Natural killer cell (primary cell): ENCODE measurements around the gene ENO2. TPM values are rescaled to one million over a fixed set of nuclear protein-coding genes. Genes with fewer than 3 reads are reported as not detected.

Experiments
- ATAC-seq, 3 donors: fragments of 150-1000 bp in 2 of 3; fragments of 200-7000 bp in 1 of 3; cut with Tn5 transposase; 1 replicate in 1 of 3; 2 replicates in 2 of 3; pipeline ENCODE4 v1.10.0; 2021; ENCODE audit warnings: mild to moderate bottlenecking in 2 of 3, moderate library complexity in 2 of 3
- DNase-seq, 2 donors: peaks; one replicate each; pipeline versions ENCODE4 v3.0.0 to v3.0.0-alpha.2; 2013 to 2021; ENCODE audit warnings: mixed read lengths in 1 of 2
- H3K27ac ChIP-seq: one replicate; pipeline ENCODE4 v1.5.1; 2013; ENCODE audit warnings: mild to moderate bottlenecking, low read length
- H3K27me3 ChIP-seq: one replicate; pipeline ENCODE4 v1.6.1; 2013; ENCODE audit warnings: low read length; ENCODE audit not compliant: control insufficient read depth, insufficient read depth
- H3K36me3 ChIP-seq: one replicate; pipeline ENCODE4 v1.6.1; 2013; ENCODE audit warnings: low read length; ENCODE audit not compliant: control insufficient read depth, insufficient read depth
- H3K4me1 ChIP-seq: one replicate; pipeline ENCODE4 v1.6.1; 2013; ENCODE audit warnings: low read length; ENCODE audit not compliant: control insufficient read depth, insufficient read depth
- H3K4me3 ChIP-seq: one replicate; pipeline ENCODE4 v1.5.1; 2013; ENCODE audit warnings: low read length
- H3K9me3 ChIP-seq: one replicate; pipeline ENCODE4 v1.6.1; 2013; ENCODE audit warnings: low read length; ENCODE audit not compliant: control insufficient read depth, insufficient read depth
- H3K27ac Mint-ChIP-seq, 2 donors: one replicate each; pipeline ENCODE4 v1.8.0; 2022; ENCODE audit warnings: mild to moderate bottlenecking in 2 of 2, mixed read lengths in 2 of 2, moderate library complexity in 1 of 2
- H3K27me3 Mint-ChIP-seq, 2 donors: one replicate each; pipeline ENCODE4 v1.8.0; 2022; ENCODE audit warnings: low read depth in 2 of 2, mixed read lengths in 2 of 2
- H3K36me3 Mint-ChIP-seq: one replicate; pipeline ENCODE4 v1.8.0; 2022; ENCODE audit warnings: mixed read lengths
- H3K4me1 Mint-ChIP-seq, 2 donors: one replicate each; pipeline ENCODE4 v1.8.0; 2022; ENCODE audit warnings: mixed read lengths in 2 of 2
- H3K4me3 Mint-ChIP-seq: one replicate; pipeline ENCODE4 v1.8.0; 2022; ENCODE audit warnings: mild to moderate bottlenecking, moderate library complexity, mixed read lengths
- H3K9me3 Mint-ChIP-seq, 2 donors: one replicate each; pipeline ENCODE4 v1.8.0; 2022; ENCODE audit warnings: mixed read lengths in 2 of 2
- WGBS: methylation state at CpG from one replicate; pipeline ENCODE4 v1.1.7; 2013; ENCODE audit warnings: missing lambda C conversion rate; ENCODE audit not compliant: insufficient coverage; 5-methylcytosine and 5-hydroxymethylcytosine counted together
- intact Hi-C: fragments of 100-400 bp; cut with micrococcal nuclease; formaldehyde crosslinking; loops from one replicate; pipeline ENCODE4 v1.14.2; 2022
- total RNA-seq, 4 donors: library from RNA; stranded (reverse); fragments of 120-200 nt in 1 of 4; gene quantifications; one replicate each; pipeline versions ENCODE4 v1.2.3 to v1.2.4, GENCODE V29; 2013 to 2022
- TF ChIP-seq, protein P1 (sequence below): fragments of 200-600 bp; IDR thresholded peaks from one replicate; pipeline ENCODE4 v1.8.0; 2022; ENCODE audit warnings: antibody characterized with exemption

The ENO2 gene
- total RNA-seq, 3 donors from 2014 or later (not counting 1 experiment from before 2014, with no cell fraction given) = 21.6 to 30.8 (median 23.1) TPM

DNA sequence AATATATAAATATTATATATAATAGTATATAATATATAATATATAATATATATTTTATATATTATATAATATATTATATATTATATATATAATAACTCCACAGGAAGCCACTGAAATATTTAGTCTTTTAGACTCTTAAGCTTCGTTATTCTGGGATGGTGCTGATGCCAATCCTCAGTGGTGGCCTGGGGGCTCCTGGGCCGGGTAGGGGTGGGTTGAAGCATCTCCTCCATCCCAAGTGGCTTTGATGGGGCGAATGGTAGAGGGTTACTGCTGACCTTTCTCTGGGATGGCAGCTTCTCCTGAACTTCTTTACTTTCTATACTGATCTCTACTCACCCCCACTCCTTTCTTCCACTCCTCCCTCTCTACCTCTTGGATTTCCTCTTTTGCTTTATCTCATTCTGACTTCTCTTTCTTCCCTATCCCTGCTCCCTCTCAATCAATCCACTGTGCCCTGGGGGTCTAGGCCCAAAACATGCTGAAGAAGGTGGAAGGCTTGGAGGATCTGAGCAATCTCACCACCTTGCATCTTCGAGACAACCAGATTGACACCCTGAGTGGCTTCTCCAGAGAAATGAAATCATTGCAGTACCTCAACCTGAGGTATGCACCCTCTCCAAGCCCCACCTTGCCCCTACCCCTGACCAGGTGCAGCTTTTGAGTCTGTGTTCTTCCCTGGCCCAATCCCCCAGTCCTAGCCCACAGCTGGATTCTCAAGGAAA is 4.8 kb upstream of the ENO2 start:
- TF ChIP-seq, protein P1, sequence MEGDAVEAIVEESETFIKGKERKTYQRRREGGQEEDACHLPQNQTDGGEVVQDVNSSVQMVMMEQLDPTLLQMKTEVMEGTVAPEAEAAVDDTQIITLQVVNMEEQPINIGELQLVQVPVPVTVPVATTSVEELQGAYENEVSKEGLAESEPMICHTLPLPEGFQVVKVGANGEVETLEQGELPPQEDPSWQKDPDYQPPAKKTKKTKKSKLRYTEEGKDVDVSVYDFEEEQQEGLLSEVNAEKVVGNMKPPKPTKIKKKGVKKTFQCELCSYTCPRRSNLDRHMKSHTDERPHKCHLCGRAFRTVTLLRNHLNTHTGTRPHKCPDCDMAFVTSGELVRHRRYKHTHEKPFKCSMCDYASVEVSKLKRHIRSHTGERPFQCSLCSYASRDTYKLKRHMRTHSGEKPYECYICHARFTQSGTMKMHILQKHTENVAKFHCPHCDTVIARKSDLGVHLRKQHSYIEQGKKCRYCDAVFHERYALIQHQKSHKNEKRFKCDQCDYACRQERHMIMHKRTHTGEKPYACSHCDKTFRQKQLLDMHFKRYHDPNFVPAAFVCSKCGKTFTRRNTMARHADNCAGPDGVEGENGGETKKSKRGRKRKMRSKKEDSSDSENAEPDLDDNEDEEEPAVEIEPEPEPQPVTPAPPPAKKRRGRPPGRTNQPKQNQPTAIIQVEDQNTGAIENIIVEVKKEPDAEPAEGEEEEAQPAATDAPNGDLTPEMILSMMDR = no peak
- H3K27me3 ChIP-seq = no peaks in the 10 kb centered on the region
- H3K4me1 ChIP-seq = peaks cover 16% of the 10 kb centered on the region
- no peak overlapping the region for H3K4me3 Mint-ChIP-seq
- no peaks in the 10 kb centered on the region for H3K36me3 ChIP-seq
- ATAC-seq = no peak
- no peak overlapping the region for H3K4me3 ChIP-seq
- H3K4me1 Mint-ChIP-seq = peaks cover 9 to 21% of the 10 kb centered on the region in 2 donors
- H3K9me3 ChIP-seq = no peaks in the 10 kb centered on the region
- H3K27ac ChIP-seq = no peak overlapping the region
- WGBS = 100% methylated on average over 4 of the region's 4 CpGs
- no peaks in the 10 kb centered on the region for H3K9me3 Mint-ChIP-seq
- DNase-seq = no peak
- no peaks in the 10 kb centered on the region for H3K36me3 Mint-ChIP-seq
- peaks cover 0 to 6% of the 10 kb centered on the region in 2 donors for H3K27me3 Mint-ChIP-seq
- no peak overlapping the region for H3K27ac Mint-ChIP-seq
- intact Hi-C loops = no loop called here

DNA sequence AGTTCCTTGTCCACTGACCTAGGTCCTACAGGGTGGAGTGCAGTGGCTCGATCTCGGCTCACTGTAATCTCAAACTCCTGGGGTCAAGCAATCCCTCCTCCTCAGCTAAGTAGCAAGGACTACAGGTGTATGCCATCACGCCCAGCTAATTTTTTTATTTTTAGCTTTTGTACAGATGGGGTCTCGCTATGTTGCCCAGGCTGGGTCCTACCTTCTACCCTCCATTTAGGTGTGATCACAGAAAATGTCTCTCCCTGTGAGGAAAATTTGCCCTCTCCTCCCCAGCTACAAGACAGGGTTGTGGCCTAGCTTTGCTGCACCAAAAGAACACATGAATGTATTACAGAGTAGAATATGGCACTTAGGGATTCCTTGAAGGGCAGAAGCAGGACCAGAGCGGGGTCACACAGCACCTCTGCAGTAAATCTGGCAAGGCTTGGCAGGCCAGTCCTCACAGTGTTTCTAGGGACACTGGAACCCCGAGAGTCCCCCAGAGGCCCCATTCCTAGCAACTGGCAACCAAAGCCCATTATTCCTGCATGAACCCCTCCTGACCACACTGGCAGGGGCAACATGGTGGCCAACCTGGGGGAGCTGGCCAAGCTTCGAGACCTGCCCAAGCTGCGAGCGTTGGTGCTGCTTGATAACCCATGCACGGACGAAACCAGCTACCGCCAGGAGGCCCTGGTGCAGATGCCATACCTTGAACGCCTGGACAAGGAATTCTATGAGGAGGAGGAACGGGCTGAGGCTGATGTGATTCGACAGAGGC is 2.0 kb upstream of the ENO2 start:
- Mint-ChIP-seq H3K27me3 (peaks cover 0 to 6% of the 10 kb centered on the region in 2 donors), H3K9me3 (no peaks in the 10 kb centered on the region), H3K4me1 (peaks cover 16 to 41% of the 10 kb centered on the region in 2 donors), H3K36me3 (no peaks in the 10 kb centered on the region), H3K27ac (peak overlapping the region in 1 of 2 donors; percentile 95), H3K4me3 (peak overlapping the region; percentile 66)
- ATAC-seq (no peak), DNase-seq (no peak)
- Histone ChIP-seq H3K9me3 (no peaks in the 10 kb centered on the region), H3K4me1 (peaks cover 16% of the 10 kb centered on the region), H3K27me3 (no peaks in the 10 kb centered on the region), H3K4me3 (no peak overlapping the region), H3K36me3 (no peaks in the 10 kb centered on the region), H3K27ac (no peak overlapping the region)
- 94% methylated on average over 15 of the region's 15 CpGs for WGBS
- intact Hi-C loops = no loop called here
- TF ChIP-seq, protein P1 = no peak

DNA sequence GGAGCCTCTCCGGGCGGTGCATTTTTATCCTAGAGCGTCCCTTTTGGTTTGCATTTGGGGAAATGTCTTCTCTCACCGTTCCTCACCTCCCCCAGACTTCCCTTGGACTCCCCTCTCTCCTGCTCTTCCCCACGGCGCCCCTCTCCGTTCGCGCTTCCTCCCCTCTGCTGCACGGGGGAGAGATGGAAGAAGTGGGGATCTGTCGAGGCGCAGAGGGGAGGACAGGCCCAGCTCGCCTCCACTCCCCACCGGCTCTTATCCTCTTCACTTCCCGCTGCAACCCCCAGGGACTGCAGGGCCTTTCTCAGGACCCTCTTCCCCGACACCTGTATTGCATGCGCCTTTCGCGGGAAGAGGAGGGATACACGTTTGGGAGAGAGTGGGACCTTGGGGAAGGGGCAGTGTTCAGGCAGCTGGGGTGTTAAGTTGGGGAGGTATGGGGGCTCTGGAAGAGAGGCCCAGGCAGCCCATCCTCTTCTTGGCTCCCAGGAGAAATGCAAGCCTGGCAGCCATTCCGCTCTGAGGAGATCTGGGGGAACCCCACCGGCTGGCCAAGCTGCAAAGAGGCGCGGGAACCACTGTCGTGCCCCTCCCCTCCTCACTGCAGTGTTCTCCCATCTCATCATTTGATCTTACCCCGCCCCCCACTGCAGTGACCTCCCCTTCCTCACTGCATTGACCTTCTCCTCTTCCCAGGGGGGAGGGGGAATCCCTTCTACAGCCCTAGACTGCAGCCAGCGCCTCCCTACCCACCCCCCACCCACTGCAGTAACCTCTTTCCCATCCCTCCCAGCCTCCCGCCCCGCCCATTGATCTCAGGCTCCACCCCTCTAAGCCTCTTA is 788 bp downstream of the ENO2 start:
- Mint-ChIP-seq H3K9me3 (no peaks in the 10 kb centered on the region), H3K4me3 (peak overlapping the region; percentile 94), H3K27me3 (peaks cover 0 to 6% of the 10 kb centered on the region in 2 donors), H3K27ac (peak overlapping the region; percentile 74 to 95), H3K36me3 (no peaks in the 10 kb centered on the region), H3K4me1 (peaks cover 16 to 41% of the 10 kb centered on the region in 2 donors)
- TF ChIP-seq, protein P1 = no peak
- intact Hi-C loops = loop anchor here (2.0 kb wide), 1 partner anchor 42 kb away; the partner anchor contains the start of gene SPSB2
- no peaks in the 10 kb centered on the region for H3K9me3 ChIP-seq
- ATAC-seq = no peak
- DNase-seq = no peak
- peak overlapping the region; percentile 42 for H3K4me3 ChIP-seq
- 35% methylated on average over 20 of the region's 29 CpGs for WGBS
- peak overlapping the region; percentile 36 for H3K27ac ChIP-seq
- peaks cover 16% of the 10 kb centered on the region for H3K4me1 ChIP-seq
- H3K36me3 ChIP-seq = no peaks in the 10 kb centered on the region
- H3K27me3 ChIP-seq = no peaks in the 10 kb centered on the region
